OCI-LY3 (cell line): ENCODE data around the gene DUOXA1.

ENCODE experiments used
- CTCF ChIP-seq: fragments of 200-600, 300-600 bp; sonication (generic); IDR thresholded peaks from 2 replicates; pipeline ENCODE4 v1.5.1; 2014; ENCODE audit warnings: antibody characterized with exemption, low read length, low read depth
- EZH2phosphoT487 ChIP-seq: fragments of 200-600 bp; shearing (Covaris generic); IDR thresholded peaks from 2 replicates; pipeline ENCODE4 v1.6.1; 2018; ENCODE audit warnings: antibody characterized with exemption, mixed run types, low read depth

GRCh38 chr15:45106002-45106790, 23.5 kb downstream of the DUOXA1 start:
- TF ChIP-seq EZH2phosphoT487 (no peak), CTCF (no peak)
